ENCODE data around the gene MAGEA2B. TPM values are rescaled to one million over a fixed set of nuclear protein-coding genes. Genes with fewer than 3 reads are reported as not detected.
"Not testable (repeated sequence)": the region's sequence is repeated elsewhere in the genome, so short reads cannot be mapped to it uniquely, and the experiment has no call there.

The MAGEA2B gene
- total and polyA plus RNA-seq, 5 donors from 2014 or later: not detected

DNA sequence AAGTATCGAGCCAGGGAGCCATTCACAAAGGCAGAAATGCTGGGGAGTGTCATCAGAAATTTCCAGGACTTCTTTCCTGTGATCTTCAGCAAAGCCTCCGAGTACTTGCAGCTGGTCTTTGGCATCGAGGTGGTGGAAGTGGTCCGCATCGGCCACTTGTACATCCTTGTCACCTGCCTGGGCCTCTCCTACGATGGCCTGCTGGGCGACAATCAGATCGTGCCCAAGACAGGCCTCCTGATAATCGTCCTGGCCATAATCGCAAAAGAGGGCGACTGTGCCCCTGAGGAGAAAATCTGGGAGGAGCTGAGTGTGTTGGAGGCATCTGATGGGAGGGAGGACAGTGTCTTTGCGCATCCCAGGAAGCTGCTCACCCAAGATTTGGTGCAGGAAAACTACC lies 22.1 kb downstream of the MAGEA2B start:
- not testable (repeated sequence) for H3K27ac Mint-ChIP-seq; H3K27me3 ChIP-seq (ENCODE audit: control insufficient read depth, insufficient read depth, low read length); H3K4me1 Mint-ChIP-seq; DNase-seq; H3K36me3 Mint-ChIP-seq; H3K4me3 Mint-ChIP-seq; ATAC-seq (ENCODE audit: low read depth in 2 of 2); H3K27me3 Mint-ChIP-seq; H3K27ac ChIP-seq (ENCODE audit: insufficient read depth, low read length, poor library complexity, severe bottlenecking); H3K36me3 ChIP-seq (ENCODE audit: control insufficient read depth, insufficient read depth, low read length); H3K9me3 Mint-ChIP-seq; H3K4me3 ChIP-seq (ENCODE audit: low read depth, low read length); H3K4me1 ChIP-seq (ENCODE audit: control insufficient read depth, insufficient read depth, low read length, poor library complexity, severe bottlenecking); H3K9me3 ChIP-seq (ENCODE audit: control insufficient read depth in 2 of 2, low read length in 2 of 2)

DNA sequence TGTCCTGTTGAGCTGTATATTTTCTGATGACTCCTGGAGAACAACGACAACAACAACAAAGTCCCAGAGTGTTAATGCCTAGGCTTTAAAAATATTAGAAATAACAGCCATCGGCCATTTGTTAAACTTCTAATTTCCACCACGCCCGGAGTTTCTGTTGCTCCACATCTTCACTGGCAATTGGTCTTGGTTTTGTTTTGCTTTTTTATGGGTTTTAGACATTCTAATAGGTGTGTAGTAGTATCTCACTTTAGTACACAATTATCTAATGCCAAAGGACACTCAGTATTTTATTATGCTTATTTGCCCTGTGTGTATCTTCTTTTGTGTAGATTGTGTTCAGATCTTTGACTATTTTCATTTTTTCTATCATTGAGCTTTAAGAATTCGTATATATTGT lies 24.1 kb downstream of the MAGEA2B start:
- H3K4me1 ChIP-seq (ENCODE audit: control insufficient read depth, insufficient read depth, low read length, poor library complexity, severe bottlenecking): no peaks in the 10 kb centered on the region
- H3K27ac ChIP-seq (ENCODE audit: insufficient read depth, low read length, poor library complexity, severe bottlenecking): no peak overlapping the region
- Mint-ChIP-seq H3K36me3 (no peaks in the 10 kb centered on the region), H3K27ac (no peak overlapping the region), H3K27me3 (no peaks in the 10 kb centered on the region), H3K9me3 (no peaks in the 10 kb centered on the region), H3K4me3 (no peak overlapping the region), H3K4me1 (no peaks in the 10 kb centered on the region)
- H3K36me3 ChIP-seq (ENCODE audit: control insufficient read depth, insufficient read depth, low read length): no peaks in the 10 kb centered on the region
- H3K4me3 ChIP-seq (ENCODE audit: low read depth, low read length): no peak overlapping the region
- H3K9me3 ChIP-seq (ENCODE audit: control insufficient read depth in 2 of 2, low read length in 2 of 2): no peaks in the 10 kb centered on the region
- ATAC-seq (ENCODE audit: low read depth in 2 of 2) (no peak), DNase-seq (no peak)
- H3K27me3 ChIP-seq (ENCODE audit: control insufficient read depth, insufficient read depth, low read length): no peaks in the 10 kb centered on the region

DNA sequence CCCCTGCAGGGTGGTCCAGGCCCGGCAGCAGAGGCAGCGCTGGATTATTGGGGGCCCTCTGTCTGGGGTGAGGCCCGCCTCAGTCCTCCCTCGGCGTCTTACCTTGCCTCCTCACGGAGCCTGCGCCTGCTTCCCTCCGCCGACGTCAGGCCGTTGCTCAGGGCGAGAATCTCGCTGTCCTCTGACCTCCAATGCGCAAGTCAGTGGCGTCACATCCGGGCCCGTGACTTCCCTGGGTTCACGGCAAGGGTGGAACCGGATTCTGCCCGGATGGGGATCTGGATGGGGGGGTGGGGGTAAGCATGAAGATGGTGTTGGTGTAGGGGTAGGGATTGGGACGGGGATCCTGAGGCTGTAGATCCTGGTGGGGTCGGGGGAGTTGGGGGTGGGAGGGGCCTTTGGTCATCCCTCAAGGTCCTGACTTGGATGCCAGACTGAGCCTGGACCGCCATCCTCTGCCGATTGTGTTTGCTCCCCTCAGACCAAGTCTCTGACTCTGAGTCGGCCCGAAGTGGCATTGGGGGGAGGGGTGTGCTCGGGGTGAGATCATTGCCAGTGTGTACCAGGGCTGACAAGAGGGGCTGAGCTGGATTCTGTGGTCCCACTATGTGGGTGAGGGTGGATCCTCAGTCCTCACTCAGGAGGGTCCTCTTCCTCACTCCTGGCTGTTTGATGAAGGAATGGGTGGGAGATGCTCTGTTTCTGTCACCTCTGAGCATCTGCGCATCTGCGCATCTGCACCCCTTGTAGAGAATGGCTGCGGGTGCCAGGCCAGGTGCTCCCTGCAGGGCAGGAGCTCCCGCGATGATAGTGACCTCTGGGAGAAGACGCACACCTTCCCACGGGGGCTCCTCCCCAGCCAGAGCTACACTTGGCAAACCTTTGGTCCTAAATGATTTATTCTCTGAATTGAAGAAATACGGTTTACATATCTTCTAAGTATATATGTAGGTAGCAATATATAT lies 39.5 kb downstream of the MAGEA2B start, which contains the start of gene MAGEA2:
Gene MAGEA2, minus strand, starts transcription at position 157 of the 965 bp plus-strand sequence. CDS start 2,479 bp downstream, outside the sequence.
- not testable (repeated sequence) for H3K36me3 Mint-ChIP-seq

DNA sequence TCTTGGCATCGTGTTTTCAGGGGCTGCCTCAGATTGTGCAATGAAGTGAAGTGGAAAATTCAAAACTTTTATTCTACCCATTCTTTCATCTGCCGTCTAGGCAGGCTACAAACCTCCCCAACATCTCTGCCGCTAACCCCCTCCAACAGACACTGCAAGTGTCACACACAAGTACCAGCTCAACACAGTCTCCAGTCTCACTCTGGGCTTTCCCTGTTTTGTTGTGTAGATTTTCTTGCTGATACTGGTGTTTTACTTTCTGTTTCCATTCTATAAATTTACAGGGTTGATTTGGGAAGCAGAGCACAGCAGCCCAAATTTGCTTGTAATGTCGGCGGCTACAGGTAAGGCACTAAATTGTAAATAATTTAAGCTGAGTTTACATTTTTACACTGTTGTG lies 40.4 kb downstream of the MAGEA2B start:
- H3K4me3 Mint-ChIP-seq; DNase-seq; ATAC-seq (ENCODE audit: low read depth in 2 of 2); H3K4me3 ChIP-seq (ENCODE audit: low read depth, low read length); H3K36me3 ChIP-seq (ENCODE audit: control insufficient read depth, insufficient read depth, low read length); H3K4me1 Mint-ChIP-seq; H3K27me3 ChIP-seq (ENCODE audit: control insufficient read depth, insufficient read depth, low read length); H3K4me1 ChIP-seq (ENCODE audit: control insufficient read depth, insufficient read depth, low read length, poor library complexity, severe bottlenecking); H3K27ac ChIP-seq (ENCODE audit: insufficient read depth, low read length, poor library complexity, severe bottlenecking); H3K9me3 ChIP-seq (ENCODE audit: control insufficient read depth in 2 of 2, low read length in 2 of 2); H3K36me3 Mint-ChIP-seq; H3K9me3 Mint-ChIP-seq; H3K27me3 Mint-ChIP-seq; H3K27ac Mint-ChIP-seq: not testable (repeated sequence)

More for the DNA sequence above, 39.5 kb downstream of the MAGEA2B start, which contains the start of gene MAGEA2:
- H3K4me1 Mint-ChIP-seq; H3K27ac Mint-ChIP-seq; ATAC-seq (ENCODE audit: low read depth in 2 of 2); H3K27me3 Mint-ChIP-seq; H3K9me3 Mint-ChIP-seq; H3K4me1 ChIP-seq (ENCODE audit: control insufficient read depth, insufficient read depth, low read length, poor library complexity, severe bottlenecking); H3K36me3 ChIP-seq (ENCODE audit: control insufficient read depth, insufficient read depth, low read length); H3K4me3 ChIP-seq (ENCODE audit: low read depth, low read length); H3K27me3 ChIP-seq (ENCODE audit: control insufficient read depth, insufficient read depth, low read length); H3K9me3 ChIP-seq (ENCODE audit: control insufficient read depth in 2 of 2, low read length in 2 of 2); H3K4me3 Mint-ChIP-seq; H3K27ac ChIP-seq (ENCODE audit: insufficient read depth, low read length, poor library complexity, severe bottlenecking); DNase-seq: not testable (repeated sequence)

DNA sequence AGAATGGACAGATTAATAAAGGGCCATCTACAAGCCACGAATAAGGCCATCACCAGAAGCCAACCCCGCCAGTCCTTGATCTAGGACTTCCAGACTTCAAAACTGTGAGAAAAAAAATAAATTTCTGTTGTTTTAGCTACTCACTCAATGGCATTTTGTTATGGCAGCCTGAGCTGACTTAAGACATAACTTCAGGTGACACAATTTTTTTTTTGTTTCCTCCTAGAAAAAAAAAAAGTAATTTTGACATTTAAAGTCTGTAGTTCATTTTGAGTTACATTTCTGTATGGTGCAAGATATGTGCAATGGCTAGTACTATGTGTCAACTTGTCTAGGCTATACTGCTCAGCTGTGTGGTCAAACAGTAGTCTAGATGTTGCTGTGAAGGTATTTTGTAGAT lies 44.5 kb downstream of the MAGEA2B start, which contains the start of gene CSAG3:
Gene CSAG3, plus strand, starts transcription at position 301 of the 400 bp plus-strand sequence.
- DNase-seq; ATAC-seq (ENCODE audit: low read depth in 2 of 2); H3K4me1 ChIP-seq (ENCODE audit: control insufficient read depth, insufficient read depth, low read length, poor library complexity, severe bottlenecking); H3K4me3 ChIP-seq (ENCODE audit: low read depth, low read length); H3K4me3 Mint-ChIP-seq; H3K27me3 ChIP-seq (ENCODE audit: control insufficient read depth, insufficient read depth, low read length); H3K36me3 ChIP-seq (ENCODE audit: control insufficient read depth, insufficient read depth, low read length); H3K36me3 Mint-ChIP-seq; H3K9me3 ChIP-seq (ENCODE audit: control insufficient read depth in 2 of 2, low read length in 2 of 2); H3K27me3 Mint-ChIP-seq; H3K27ac Mint-ChIP-seq; H3K27ac ChIP-seq (ENCODE audit: insufficient read depth, low read length, poor library complexity, severe bottlenecking); H3K9me3 Mint-ChIP-seq; H3K4me1 Mint-ChIP-seq: not testable (repeated sequence)

DNA sequence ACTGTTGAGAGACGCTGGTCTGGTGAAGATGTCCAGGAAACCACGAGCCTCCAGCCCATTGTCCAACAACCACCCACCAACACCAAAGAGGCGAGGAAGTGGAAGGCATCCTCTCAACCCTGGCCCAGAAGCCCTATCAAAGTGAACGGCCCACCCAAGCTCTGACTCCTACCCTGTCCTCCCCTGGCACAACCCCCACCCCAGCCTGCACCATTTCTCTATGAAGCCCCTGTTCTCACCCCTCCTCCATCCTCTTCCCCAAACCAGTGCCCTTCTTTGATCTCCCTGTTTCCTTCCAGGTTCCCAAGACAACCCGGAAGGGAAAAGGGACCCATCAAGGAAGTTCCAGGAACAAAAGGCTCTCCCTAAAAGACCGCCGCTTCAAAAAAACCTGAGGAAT lies 45.1 kb downstream of the MAGEA2B start:
- not testable (repeated sequence) for ATAC-seq (ENCODE audit: low read depth in 2 of 2); H3K4me3 ChIP-seq (ENCODE audit: low read depth, low read length); H3K27ac Mint-ChIP-seq; DNase-seq; H3K36me3 ChIP-seq (ENCODE audit: control insufficient read depth, insufficient read depth, low read length); H3K4me1 ChIP-seq (ENCODE audit: control insufficient read depth, insufficient read depth, low read length, poor library complexity, severe bottlenecking); H3K27me3 Mint-ChIP-seq; H3K4me3 Mint-ChIP-seq; H3K4me1 Mint-ChIP-seq; H3K36me3 Mint-ChIP-seq; H3K27ac ChIP-seq (ENCODE audit: insufficient read depth, low read length, poor library complexity, severe bottlenecking); H3K27me3 ChIP-seq (ENCODE audit: control insufficient read depth, insufficient read depth, low read length); H3K9me3 Mint-ChIP-seq; H3K9me3 ChIP-seq (ENCODE audit: control insufficient read depth in 2 of 2, low read length in 2 of 2)

DNA sequence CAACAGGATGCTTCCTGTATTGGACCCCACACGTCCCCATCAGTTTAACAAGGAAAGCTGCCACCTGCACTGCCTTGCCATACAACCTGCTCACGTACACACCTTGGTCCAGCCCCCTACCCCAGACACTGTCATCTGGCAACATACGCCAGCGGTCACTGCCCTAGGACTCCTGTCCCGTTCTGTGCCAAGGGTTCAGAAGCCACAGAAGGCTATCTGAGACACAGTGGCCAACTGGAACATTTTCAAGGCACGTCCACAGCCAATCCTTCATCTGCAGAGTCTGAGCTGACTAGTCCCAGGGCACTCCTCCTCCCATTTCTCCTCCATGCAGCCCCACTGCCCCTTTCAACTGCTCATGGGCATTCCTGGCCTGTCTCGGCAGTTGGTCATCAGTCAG lies 47.2 kb downstream of the MAGEA2B start:
- H3K9me3 ChIP-seq (ENCODE audit: control insufficient read depth in 2 of 2, low read length in 2 of 2); H3K27me3 ChIP-seq (ENCODE audit: control insufficient read depth, insufficient read depth, low read length); ATAC-seq (ENCODE audit: low read depth in 2 of 2); H3K4me1 Mint-ChIP-seq; H3K4me3 ChIP-seq (ENCODE audit: low read depth, low read length); H3K9me3 Mint-ChIP-seq; H3K36me3 Mint-ChIP-seq; H3K4me1 ChIP-seq (ENCODE audit: control insufficient read depth, insufficient read depth, low read length, poor library complexity, severe bottlenecking); H3K27ac Mint-ChIP-seq; H3K27me3 Mint-ChIP-seq; H3K36me3 ChIP-seq (ENCODE audit: control insufficient read depth, insufficient read depth, low read length); H3K27ac ChIP-seq (ENCODE audit: insufficient read depth, low read length, poor library complexity, severe bottlenecking); H3K4me3 Mint-ChIP-seq; DNase-seq: not testable (repeated sequence)

DNA sequence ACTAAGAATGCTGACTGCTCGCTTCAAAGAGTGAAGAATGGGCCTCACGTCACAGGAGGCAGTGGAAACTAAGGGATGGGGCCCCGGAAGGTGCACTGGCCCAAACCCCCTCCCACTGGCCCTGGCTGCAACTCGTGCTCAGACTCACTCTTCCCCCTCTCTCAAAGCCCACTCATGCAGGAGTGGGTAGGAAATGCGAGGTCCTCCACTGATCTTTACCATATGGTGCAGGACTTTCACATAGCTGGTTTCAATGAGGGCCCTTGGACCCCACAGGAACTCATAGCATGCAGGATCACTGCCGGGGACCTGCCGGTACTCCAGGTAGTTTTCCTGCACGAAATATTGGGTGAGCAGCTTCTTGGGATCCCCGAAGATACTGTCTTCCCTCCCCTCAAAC lies 52.1 kb downstream of the MAGEA2B start:
- H3K27ac ChIP-seq (ENCODE audit: insufficient read depth, low read length, poor library complexity, severe bottlenecking); H3K9me3 ChIP-seq (ENCODE audit: control insufficient read depth in 2 of 2, low read length in 2 of 2); H3K27me3 Mint-ChIP-seq; H3K27ac Mint-ChIP-seq; H3K4me1 ChIP-seq (ENCODE audit: control insufficient read depth, insufficient read depth, low read length, poor library complexity, severe bottlenecking); H3K9me3 Mint-ChIP-seq; H3K4me1 Mint-ChIP-seq; DNase-seq; H3K4me3 Mint-ChIP-seq; H3K36me3 ChIP-seq (ENCODE audit: control insufficient read depth, insufficient read depth, low read length); H3K27me3 ChIP-seq (ENCODE audit: control insufficient read depth, insufficient read depth, low read length); ATAC-seq (ENCODE audit: low read depth in 2 of 2); H3K4me3 ChIP-seq (ENCODE audit: low read depth, low read length); H3K36me3 Mint-ChIP-seq: not testable (repeated sequence)

Measured in CD4-positive, CD25-positive, alpha-beta regulatory T cell (primary cell).